D341Med (cell line): ENCODE measurements around the gene CACFD1.
"Not testable (repeated sequence)": the region's sequence is repeated elsewhere in the genome, so short reads cannot be mapped to it uniquely, and the experiment has no call there.

ENCODE experiments used
- DNase-seq: peaks from one replicate; pipeline ENCODE4 v3.0.0; 2012; ENCODE audit warnings: low spot score

CACFD1 gene

GRCh38 chr9:133440874-133441273 is 18.9 kb upstream of the CACFD1 start:
- DNase-seq: no peak

- DNase-seq: no peak
Measured at GRCh38 chr9:133441571-133441970, 18.2 kb upstream of the CACFD1 start.

- no peak for DNase-seq
Measured at GRCh38 chr9:133443248-133443647, 16.5 kb upstream of the CACFD1 start.

GRCh38 chr9:133443982-133444381 is 15.8 kb upstream of the CACFD1 start:
- no peak for DNase-seq

GRCh38 chr9:133445293-133445969 is 14.3 kb upstream of the CACFD1 start:
- no peak for DNase-seq

GRCh38 chr9:133448487-133448972 is 11.2 kb upstream of the CACFD1 start:
- no peak for DNase-seq

GRCh38 chr9:133449760-133450159 is 10.0 kb upstream of the CACFD1 start:
- no peak for DNase-seq

- DNase-seq: not testable (repeated sequence)
Measured at GRCh38 chr9:133451865-133452264, 7.9 kb upstream of the CACFD1 start.

GRCh38 chr9:133452562-133452961 is 7.2 kb upstream of the CACFD1 start:
- no peak for DNase-seq

GRCh38 chr9:133453651-133454050 is 6.1 kb upstream of the CACFD1 start:
- no peak for DNase-seq

- DNase-seq: no peak
Measured at GRCh38 chr9:133454325-133454724, 5.5 kb upstream of the CACFD1 start.

GRCh38 chr9:133454943-133455673 is 4.7 kb upstream of the CACFD1 start:
- DNase-seq: no peak

- no peak for DNase-seq
Measured at GRCh38 chr9:133455936-133456335, 3.8 kb upstream of the CACFD1 start.

- no peak for DNase-seq
Measured at GRCh38 chr9:133456409-133456808, 3.4 kb upstream of the CACFD1 start.

GRCh38 chr9:133457233-133457632 is 2.5 kb upstream of the CACFD1 start:
- no peak for DNase-seq

- no peak for DNase-seq
Measured at GRCh38 chr9:133457748-133458147, 2.0 kb upstream of the CACFD1 start.

- no peak for DNase-seq
Measured at GRCh38 chr9:133458643-133459312, 1.0 kb upstream of the CACFD1 start.

GRCh38 chr9:133460405-133461175 is 812 bp downstream of the CACFD1 start:
- no peak for DNase-seq

- no peak for DNase-seq
Measured at GRCh38 chr9:133461975-133462374, 2.2 kb downstream of the CACFD1 start.

- no peak for DNase-seq
Measured at GRCh38 chr9:133463234-133463863, 3.6 kb downstream of the CACFD1 start.

GRCh38 chr9:133463864-133464615 is 4.3 kb downstream of the CACFD1 start:
- no peak for DNase-seq
